A549 (cell line): ENCODE data around the gene RPA3. TPM values are rescaled to one million over a fixed set of nuclear protein-coding genes. Genes with fewer than 3 reads are reported as not detected.

ENCODE experiments used
- ATAC-seq, 2 experiments: fragments of 200-7000 bp in 1 of 2; fragments of >200 bp in 1 of 2; cut with Nextera tagmentation in 1 of 2; cut with Tn5 transposase in 1 of 2; 3 replicates each; pipeline versions ENCODE4 v1.8.0 to v1.9.1; 2018 to 2020; ENCODE audit warnings: mild to moderate bottlenecking in 1 of 2, moderate library complexity in 1 of 2
- CTCF ChIA-PET: fragments of 300-600 bp; sonication (Branson Sonifier 250); formaldehyde crosslinking; extraction: SDS; loops from one replicate; lab custom pipeline; 2021; ENCODE audit warnings: antibody characterized with exemption, inconsistent platforms; lab: Yijun Ruan, JAX
- POLR2A ChIA-PET: fragments of 350-600 bp; formaldehyde crosslinking; extraction: SDS; loops from one replicate; lab custom pipeline; 2021; ENCODE audit warnings: antibody characterized with exemption, inconsistent platforms; lab: Yijun Ruan, JAX
- DNase-seq, 2 experiments: peaks; one replicate each; pipeline versions ENCODE4 v3.0.0 to v3.0.0-alpha.2; 2011 to 2016; ENCODE audit warnings: low read depth in 1 of 2, low spot score in 1 of 2
- FAIRE-seq: peaks from 2 replicates; lab custom pipeline; 2011; peaks lifted over from hg19 to GRCh38; lab: Jason Lieb, UNC
- H3K27ac ChIP-seq, 2 experiments: fragments of >200 bp; sonication (Bioruptor Twin); formaldehyde crosslinking; 3 replicates each; pipeline ENCODE4 v1.5.1; 2016 to 2017
- H3K4me1 ChIP-seq: fragments of >200 bp; sonication (Bioruptor Twin); formaldehyde crosslinking; 3 replicates; pipeline ENCODE4 v1.6.1; 2016
- H3K4me2 ChIP-seq: fragments of >200 bp; sonication (Bioruptor Twin); formaldehyde crosslinking; 3 replicates; pipeline ENCODE4 v1.6.1; 2016
- H3K4me3 ChIP-seq: fragments of >200 bp; sonication (Bioruptor Twin); formaldehyde crosslinking; 3 replicates; pipeline ENCODE4 v1.5.1; 2016
- H3K9me3 ChIP-seq: fragments of >200 bp; sonication (Bioruptor Twin); formaldehyde crosslinking; 3 replicates; pipeline ENCODE4 v1.6.1; 2016
- BCL3 ChIP-seq: fragments of >200 bp; sonication (Bioruptor Twin); formaldehyde crosslinking; IDR thresholded peaks from 3 replicates; pipeline ENCODE4 v1.6.1; 2016
- BHLHE40 ChIP-seq: IDR thresholded peaks from 2 replicates; pipeline ENCODE4 v1.6.1; 2012; ENCODE audit warnings: low read depth, low read length, inconsistent platforms
- CBX2 ChIP-seq: fragments of 200-600 bp; sonication (generic); IDR thresholded peaks from 2 replicates; pipeline ENCODE4 v1.6.1; 2016; ENCODE audit warnings: low read depth, mild to moderate bottlenecking, borderline replicate concordance
- CTCF ChIP-seq: fragments of >200 bp; sonication (Bioruptor Twin); formaldehyde crosslinking; IDR thresholded peaks from 3 replicates; pipeline ENCODE4 v1.5.1; 2016
- EP300 ChIP-seq, 2 experiments: fragments of >200 bp; sonication (Bioruptor Twin); formaldehyde crosslinking; IDR thresholded peaks; 2 replicates in 1 of 2; 3 replicates in 1 of 2; pipeline ENCODE4 v1.6.1; 2016 to 2017
- ESRRA ChIP-seq: fragments of 150-350 bp; IDR thresholded peaks from 2 replicates; pipeline ENCODE4 v1.6.1; 2014; ENCODE audit warnings: mild to moderate bottlenecking, low read length, borderline replicate concordance
- GATA3 ChIP-seq: IDR thresholded peaks from 2 replicates; pipeline ENCODE4 v1.6.1; 2012; ENCODE audit warnings: borderline replicate concordance
- HDAC2 ChIP-seq: fragments of 200-600 bp; sonication (generic); IDR thresholded peaks from 2 replicates; pipeline ENCODE4 v1.6.1; 2016
- HOXA7 ChIP-seq: fragments of 250-450 bp; sonication (Bioruptor Pico); IDR thresholded peaks from 2 replicates; pipeline ENCODE4 v1.5.0; 2020; ENCODE audit warnings: mild to moderate bottlenecking, moderate library complexity
- HOXB5 ChIP-seq: fragments of 250-450 bp; sonication (Bioruptor Pico); IDR thresholded peaks from 2 replicates; pipeline ENCODE4 v1.5.0; 2020; ENCODE audit warnings: mild to moderate bottlenecking, moderate library complexity
- MAFK ChIP-seq: fragments of 450-650 bp; IDR thresholded peaks from 2 replicates; pipeline ENCODE4 v1.6.1; 2014; ENCODE audit not compliant: partially characterized antibody
- MAX ChIP-seq: IDR thresholded peaks from 2 replicates; pipeline ENCODE4 v1.6.1; 2012
- MAZ ChIP-seq: fragments of 150-350 bp; IDR thresholded peaks from 2 replicates; pipeline ENCODE4 v1.6.1; 2014; ENCODE audit warnings: antibody characterized with exemption, low read depth, low read length, borderline replicate concordance
- MYC ChIP-seq: IDR thresholded peaks from 2 replicates; pipeline ENCODE4 v1.6.1; 2012; ENCODE audit warnings: mild to moderate bottlenecking, inconsistent platforms, low read length, improper control_type of control experiment, borderline replicate concordance
- NR3C1 ChIP-seq: fragments of >200 bp; sonication (Bioruptor Twin); formaldehyde crosslinking; IDR thresholded peaks from 3 replicates; pipeline ENCODE4 v1.6.1; 2017
- POLR2A ChIP-seq: IDR thresholded peaks from 2 replicates; pipeline ENCODE4 v1.6.1; 2012; ENCODE audit warnings: mild to moderate bottlenecking, low read length
- RAD21 ChIP-seq, 2 experiments: fragments of >200 bp in 1 of 2; sonication (Bioruptor Twin) in 1 of 2; formaldehyde crosslinking in 1 of 2; IDR thresholded peaks in 1 of 2; conservative IDR thresholded peaks in 1 of 2; 2 replicates in 1 of 2; 3 replicates in 1 of 2; pipeline ENCODE4 v1.6.1; 2012 to 2018; ENCODE audit warnings: inconsistent platforms in 1 of 2
- REST ChIP-seq: fragments of 200-600 bp; sonication (generic); IDR thresholded peaks from 2 replicates; pipeline ENCODE4 v1.6.1; 2016; ENCODE audit warnings: antibody characterized with exemption, mild to moderate bottlenecking, moderate library complexity
- USF2 ChIP-seq: fragments of 450-650 bp; IDR thresholded peaks from 2 replicates; pipeline ENCODE4 v1.6.1; 2014; ENCODE audit warnings: antibody characterized with exemption
- WGBS: methylation state at CpG from one replicate; pipeline ENCODE4 v1.1.6; 2017; ENCODE audit errors: missing lambda C conversion rate; 5-methylcytosine and 5-hydroxymethylcytosine counted together
- polyA plus RNA-seq, 4 experiments: library from polyadenylated mRNA; depleted of rRNA in 3 of 4; stranded (reverse); fragments of >200 nt; fragmentation: RNase III in 1 of 4; extraction: RNeasy Plus Mini Kit Qiagen cat#74134 plus additional on column Dnase treatment in 1 of 4; gene quantifications; 2 replicates in 3 of 4; 3 replicates in 1 of 4; pipeline ENCODE4 v1.2.3, GENCODE V29; 2011 to 2017

Gene RPA3
- polyA plus RNA-seq, 2 of the 4 experiments (the other 2 are of a cell fraction): 95.1 to 129 TPM

GRCh38 chr7:7737674-7738073 lies 19.3 kb upstream of the RPA3 start:
- ChIA-PET CTCF (interaction anchor here (1.1 kb wide), 1 partner anchor 21 kb away, joined by 3 read pairs; no protein-coding TSS in a partner anchor), POLR2A (no interaction called here)
- Histone ChIP-seq H3K4me2 (peak overlapping the region; percentile 23; the same call in 2 of the 3 replicates), H3K4me1 (peaks cover 23% of the 10 kb centered on the region), H3K4me3 (no peak overlapping the region), H3K9me3 (no peaks in the 10 kb centered on the region), H3K27ac (no peak overlapping the region)
- DNase-seq (peak in 1 of 2 experiments; percentile 9), FAIRE-seq (no peak), ATAC-seq (no peak)
- TF ChIP-seq GATA3 (peak; percentile 27; the same call in 1 of the 2 replicates), ESRRA (no peak)

GRCh38 chr7:7736671-7737070 lies 18.3 kb upstream of the RPA3 start:
- CTCF ChIA-PET: interaction anchor here (1.1 to 1.6 kb wide), 2 partner anchors 22 to 56 kb away, joined by 3 to 4 read pairs; no protein-coding TSS in a partner anchor
- no peak for TF ChIP-seq MYC
- TF ChIP-seq RAD21 (conservative IDR thresholded peaks at IDR 0.05 in 1 of 2, IDR thresholded peaks at IDR 0.05 in 1 of 2): no peak
- no peak for TF ChIP-seq CTCF
- TF ChIP-seq POLR2A: no peak
- no peak for TF ChIP-seq BHLHE40
- no peak for TF ChIP-seq HOXB5 (CRISPR knock-in tag)
- TF ChIP-seq MAX: no peak
- no peak for TF ChIP-seq REST
- no peak for TF ChIP-seq CBX2
- no peak for TF ChIP-seq MAZ
- TF ChIP-seq NR3C1: no peak
- TF ChIP-seq HOXA7 (CRISPR knock-in tag): no peak
- TF ChIP-seq EP300 (IDR thresholded peaks at IDR 0.05): no peak
- no peak for TF ChIP-seq MAFK
- no peak for TF ChIP-seq GATA3
- no peak for TF ChIP-seq BCL3
- no peak for TF ChIP-seq HDAC2
- no peak for TF ChIP-seq USF2
- TF ChIP-seq, all 56 proteins: peak for 0
- POLR2A ChIA-PET: interaction anchor here (0.6 kb wide), 1 partner anchor 97 kb away, joined by 3 read pairs; no protein-coding TSS in a partner anchor
- DNase-seq (no peak), FAIRE-seq (no peak), ATAC-seq (no peak)
- no peak overlapping the region for H3K27ac ChIP-seq
- 89% methylated on average over 2 of the region's 2 CpGs for WGBS
- H3K4me3 ChIP-seq: no peak overlapping the region
- H3K4me2 ChIP-seq: no peak overlapping the region
- peaks cover 33% of the 10 kb centered on the region for H3K4me1 ChIP-seq
- no peaks in the 10 kb centered on the region for H3K9me3 ChIP-seq
